ENCODE results near the gene PLXNB1.
"Not testable (repeated sequence)": the region's sequence is repeated elsewhere in the genome, so short reads cannot be mapped to it uniquely, and the experiment has no call there.

The PLXNB1 gene

DNA sequence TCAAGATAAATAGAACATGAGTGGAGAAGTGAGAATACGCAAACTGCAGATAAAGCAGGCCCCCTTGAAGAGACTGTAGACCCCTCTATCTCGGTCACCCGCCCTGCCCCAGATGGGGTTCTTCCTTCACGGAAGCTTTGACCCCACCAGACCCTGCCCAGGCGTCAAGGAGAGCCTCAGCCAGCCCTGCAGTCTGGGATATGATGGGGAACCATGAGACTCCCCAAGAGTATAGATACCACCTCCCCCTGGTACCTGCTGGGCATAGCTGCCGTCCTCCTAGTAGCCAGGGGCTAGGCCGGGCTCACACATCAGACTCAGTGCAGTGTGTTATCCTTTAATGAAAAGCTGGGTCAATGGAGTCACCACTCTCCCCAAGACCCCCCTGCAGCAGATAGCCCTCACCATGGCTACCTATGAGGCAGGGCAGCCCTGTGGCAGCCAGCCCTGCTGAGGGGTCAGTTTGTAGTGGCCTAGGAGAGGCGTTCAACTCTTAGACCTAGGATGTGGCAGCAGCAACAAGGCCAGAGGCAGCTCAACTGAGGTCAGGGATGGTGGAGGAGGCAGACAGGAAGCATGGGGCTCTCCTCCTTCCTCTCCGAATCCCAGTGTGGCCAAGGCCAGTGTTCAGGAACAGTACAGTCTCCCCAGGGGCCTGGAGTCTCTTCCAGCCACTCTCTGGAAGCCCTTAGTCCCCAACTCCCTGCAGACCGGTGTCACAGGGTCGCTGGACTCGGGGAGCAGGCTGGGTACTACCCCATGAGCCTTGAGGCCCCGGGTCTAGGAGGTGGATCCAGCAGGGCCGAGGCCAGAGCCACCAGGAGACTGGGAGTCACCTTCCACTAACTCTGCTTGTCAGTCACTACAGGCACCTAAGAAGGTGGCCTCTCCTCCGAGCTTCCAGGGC lies 26.1 kb downstream of the PLXNB1 start:
- DNase-seq: no peak

DNA sequence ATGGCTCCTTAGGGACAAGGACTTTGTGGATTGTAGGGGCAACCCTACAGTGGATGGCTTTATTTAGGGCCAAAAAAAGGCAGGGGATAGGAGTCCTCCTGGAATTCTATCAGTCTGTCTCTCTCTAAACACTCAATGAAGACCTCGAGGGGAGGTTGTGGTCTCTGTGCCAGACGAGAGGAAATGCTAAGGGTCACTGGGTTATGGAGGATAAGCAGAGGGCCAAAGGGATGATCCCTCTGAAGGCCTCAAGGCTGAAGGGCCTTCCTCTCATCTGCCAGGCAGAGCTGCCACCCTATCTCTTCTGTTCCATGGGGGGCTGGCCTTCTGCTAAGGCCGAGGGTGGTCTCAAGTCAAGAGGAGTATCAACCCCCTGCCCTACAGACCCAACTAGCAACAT lies 27.0 kb downstream of the PLXNB1 start:
- DNase-seq: no peak

DNA sequence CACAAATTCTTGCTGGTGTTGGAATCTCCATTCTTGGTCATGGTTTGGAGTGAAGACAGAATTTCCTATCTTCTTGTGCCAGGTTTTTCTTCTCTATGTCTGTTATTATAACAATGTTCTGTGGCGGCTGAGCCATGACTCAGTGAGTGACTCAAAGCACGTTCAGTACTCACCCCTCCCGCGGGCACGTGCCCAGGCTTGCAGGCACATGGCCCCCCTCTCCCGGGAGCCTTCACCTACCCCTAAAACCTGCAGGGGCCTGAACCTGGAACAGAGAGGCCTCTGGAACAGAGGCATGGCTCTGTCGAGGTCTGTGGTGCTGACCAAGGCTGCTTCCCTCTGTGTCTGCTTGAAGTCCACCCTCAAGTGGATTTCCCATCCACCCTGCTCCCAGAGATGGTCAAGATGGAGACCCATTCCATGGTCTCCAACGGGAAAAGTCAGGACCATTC lies 27.6 kb downstream of the PLXNB1 start:
- DNase-seq: no peak

DNA sequence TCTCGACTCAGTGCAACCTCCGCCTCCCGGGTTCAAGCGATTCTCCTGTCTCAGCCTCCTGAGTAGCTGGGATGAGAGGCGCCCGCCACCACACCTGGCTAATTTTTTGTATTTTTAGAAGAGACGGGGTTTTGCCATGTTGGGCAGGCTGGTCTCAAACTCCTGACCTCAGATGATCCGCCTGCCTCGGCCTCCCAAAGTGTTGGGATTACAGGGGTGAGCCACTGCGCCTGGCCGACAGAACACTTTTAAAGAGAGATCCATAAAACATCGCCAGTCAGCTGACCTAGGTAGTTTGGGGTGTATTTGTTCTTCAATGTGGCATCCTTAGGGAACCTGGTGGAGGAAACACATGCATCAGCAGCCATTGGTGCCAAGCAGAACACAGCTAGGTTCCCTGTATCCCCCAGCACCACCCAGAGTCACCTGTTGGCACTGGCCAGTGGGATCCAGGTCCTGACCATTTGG lies 28.4 kb downstream of the PLXNB1 start:
- DNase-seq: not testable (repeated sequence)

DNA sequence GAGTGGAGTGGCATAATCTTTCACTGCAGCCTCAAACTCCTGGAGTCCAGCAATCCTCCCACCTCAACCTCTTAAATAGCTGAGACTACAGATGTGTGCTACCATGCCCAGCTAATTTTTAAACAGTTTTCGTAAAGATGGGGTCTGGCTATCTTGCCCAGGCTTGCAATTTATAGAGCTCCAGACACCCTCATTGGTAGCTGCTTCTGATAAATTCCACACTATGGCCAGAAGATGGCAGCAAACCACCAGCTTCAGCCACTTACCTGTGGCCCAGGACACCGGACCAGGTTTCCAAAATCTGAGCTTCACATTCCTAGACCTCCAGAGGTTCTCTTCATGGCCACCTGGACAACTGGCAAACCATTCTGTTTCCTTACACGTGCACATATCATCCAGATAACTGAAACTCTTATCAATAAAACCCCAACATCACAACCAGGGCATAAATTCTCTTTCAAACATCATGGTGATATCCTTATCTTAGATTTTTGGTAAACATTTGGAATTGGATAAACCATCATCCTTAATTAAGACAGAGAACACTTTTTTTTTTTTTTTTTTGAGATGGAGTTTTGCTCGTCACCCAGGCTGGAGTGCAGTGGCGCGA lies 29.0 kb downstream of the PLXNB1 start:
- DNase-seq: peak; percentile 8 to 38

DNA sequence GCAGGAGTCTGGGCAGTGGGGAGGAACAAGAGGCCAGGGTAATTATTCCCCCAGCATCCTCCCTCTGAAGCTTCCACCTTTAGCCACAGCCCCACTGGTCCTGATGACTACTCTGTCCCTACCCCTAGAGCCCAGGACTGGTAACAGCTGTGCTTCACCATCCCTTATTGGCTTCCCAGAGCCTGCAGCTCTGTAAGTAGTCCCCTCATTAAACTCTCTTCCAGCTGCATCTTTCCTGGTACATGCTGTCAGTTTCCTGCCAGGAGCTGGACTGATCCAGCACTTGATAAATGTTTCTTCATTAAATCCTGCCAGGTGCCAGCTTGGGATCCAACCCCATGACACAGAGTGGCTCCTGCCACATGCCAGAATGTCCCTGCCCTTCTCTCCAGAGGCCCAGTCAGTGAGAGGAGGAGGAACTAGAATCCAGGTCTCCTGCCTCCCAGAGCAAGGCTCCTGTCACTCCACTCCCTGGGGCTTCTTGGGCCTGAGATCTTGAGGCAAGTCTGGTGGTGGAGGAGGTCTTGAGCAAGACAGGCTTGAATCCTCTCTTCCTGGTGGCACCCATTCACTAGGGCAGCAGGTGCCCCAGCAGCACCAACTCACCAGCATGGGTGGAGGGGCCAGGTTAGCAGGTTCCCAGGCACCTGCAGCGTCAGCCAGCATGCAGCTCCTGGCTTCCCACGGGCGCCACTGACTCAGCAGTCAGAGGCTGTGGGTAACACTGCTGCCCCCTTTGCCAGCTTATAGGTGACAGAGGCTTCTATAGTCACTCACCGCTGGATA lies 30.3 kb downstream of the PLXNB1 start:
- no peak for DNase-seq

DNA sequence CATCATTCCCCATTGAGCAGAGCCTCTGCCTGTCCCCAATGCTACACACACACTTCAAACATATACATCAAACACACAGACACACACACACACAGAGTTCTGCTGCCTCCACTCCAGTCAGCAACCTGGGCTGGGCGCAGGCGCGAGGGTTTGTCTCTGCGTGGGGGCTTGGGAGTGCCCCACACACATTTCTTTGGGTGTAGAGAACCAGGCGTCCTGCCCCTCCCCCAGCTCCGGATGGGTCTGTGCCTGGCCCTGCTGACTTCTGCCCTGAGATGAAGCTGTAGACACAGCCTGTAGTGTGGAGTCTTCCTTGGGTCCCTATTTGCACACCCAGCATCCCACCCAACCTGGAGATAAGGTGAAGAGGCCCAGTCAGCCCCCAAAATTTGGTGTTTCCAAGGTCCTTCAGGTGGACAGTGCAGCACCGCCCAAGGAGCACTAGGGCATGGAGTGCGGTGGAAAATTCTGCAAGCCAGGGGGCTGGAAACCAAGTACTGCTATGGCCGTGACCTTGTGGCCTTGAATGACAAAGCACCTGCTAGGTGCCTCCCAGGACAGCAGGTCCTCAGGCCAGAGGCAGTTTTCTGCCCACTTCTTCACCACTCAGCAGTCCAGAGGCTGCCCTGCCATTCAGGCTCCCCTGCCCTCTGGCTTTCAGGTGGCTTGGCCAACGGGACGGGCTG lies 31.0 kb downstream of the PLXNB1 start:
- no peak for DNase-seq

DNA sequence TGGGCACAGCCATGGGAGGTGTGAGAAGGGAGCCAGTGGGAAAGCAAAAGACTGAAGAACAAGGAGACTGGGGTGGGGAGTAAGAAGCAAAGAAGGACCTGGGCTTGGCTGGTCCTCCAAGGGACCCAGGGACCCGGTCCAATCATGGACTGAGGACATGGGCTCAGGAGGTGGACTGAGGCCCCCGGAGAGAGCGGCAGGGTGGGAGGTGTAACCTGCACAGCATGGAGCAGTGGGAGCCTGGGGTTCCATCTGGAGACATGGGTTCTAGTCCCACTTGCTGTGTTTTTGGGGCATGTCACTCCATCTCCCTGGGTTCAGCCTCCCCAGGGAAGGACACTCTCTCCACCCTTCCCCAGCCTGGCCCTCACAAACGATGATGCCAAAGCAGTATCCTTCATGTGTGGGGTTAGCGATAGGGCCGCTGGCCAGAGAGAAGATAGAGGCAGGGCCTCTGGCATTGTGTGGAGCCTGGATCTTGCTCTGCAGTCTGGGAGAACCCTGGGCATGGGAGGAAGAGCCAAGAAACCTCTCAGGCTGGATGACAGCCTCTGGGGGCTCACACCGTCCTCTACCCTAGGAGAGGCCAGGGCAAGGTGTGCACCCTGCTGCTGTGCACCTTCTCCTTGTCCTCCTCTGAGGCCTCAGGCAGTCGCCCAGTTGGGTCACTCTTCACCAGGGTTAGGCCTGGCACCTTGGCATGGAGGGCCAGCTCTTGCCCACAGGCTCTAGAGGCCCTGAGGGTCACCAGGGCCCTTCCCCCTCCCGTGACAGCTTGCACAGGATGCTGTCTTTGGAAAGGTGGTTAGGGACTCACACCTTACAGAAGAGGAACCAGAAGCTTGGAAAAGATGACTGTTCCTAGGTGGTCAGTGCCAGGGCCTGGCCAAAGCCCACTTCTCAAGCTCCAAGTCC lies 31.9 kb downstream of the PLXNB1 start:
- DNase-seq: no peak

DNA sequence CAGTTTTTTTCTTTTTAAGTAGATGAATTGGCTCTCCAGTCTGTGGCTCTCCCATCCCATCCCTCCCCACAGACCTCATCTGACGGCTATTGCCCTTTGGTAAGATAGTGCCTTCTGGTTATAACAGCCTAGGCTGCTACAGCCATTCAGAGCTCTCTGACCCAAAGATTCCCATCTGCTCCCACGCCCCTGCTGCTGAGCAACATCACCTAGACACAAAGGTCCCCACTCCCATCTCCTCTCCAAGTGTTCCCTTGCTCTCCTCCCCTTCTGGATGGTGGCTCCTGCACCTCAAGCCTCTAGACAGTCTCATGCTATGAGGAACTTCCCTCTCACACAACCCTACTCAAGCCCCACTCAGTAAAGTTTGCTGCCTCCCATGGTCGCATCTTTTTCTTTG lies 34.2 kb downstream of the PLXNB1 start:
- DNase-seq: no peak

DNA sequence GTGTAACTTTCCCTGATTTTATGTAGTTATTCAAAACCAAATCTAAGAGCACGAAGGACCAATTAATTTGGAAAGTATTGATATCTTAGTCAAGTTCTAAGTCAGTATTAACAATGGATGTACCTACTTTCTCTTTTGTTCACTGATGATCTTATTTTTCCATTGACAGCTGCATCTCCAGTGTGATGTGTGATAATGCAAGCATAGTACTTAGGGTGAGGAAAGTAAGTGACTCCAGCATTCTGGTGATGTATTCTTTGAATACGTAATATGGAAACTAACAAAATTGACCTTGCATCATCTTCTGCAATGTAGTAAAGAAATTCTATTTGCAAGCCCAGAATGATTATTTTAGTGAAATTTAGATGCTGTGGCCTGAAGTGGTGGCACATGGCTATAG lies 35.5 kb downstream of the PLXNB1 start:
- no peak for DNase-seq

DNA sequence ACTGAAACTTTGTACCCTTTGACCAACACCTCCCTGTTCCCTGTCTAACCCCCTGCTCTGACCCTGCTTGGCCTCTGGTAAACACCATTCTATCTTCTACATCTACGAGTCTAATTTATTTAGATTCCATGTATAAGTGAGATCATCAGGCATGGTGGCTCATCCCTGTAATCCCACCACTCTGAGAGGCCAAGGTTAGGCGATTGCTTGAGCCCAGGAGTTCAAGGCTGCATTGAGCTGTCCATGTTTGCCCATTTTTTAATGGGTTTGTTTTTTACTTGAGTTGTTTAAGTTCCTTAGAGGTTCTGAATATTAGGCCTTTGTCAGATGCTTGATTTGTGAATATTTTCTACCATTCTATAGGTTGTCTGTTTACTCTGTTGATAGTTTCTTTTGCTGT lies 40.9 kb downstream of the PLXNB1 start:
- DNase-seq: no peak

DNA sequence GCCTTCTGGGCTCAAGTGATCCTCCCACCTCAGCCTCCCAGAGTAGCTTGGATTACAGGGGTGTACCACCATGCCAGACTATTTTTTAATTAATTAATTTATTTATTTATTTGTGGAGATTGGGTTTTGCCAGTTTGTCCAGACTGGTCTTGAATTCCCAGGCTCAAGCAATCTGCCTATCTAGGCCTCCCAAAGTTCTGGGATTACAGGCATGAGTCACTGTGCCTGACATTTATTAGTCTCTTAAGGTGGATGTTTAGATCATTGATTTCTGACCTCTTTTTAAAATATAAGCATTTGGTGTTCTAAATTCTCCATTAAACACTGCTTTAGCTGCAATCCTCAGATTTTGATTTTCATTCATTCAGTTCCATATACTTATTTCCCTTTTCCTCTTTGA lies 42.3 kb downstream of the PLXNB1 start:
- DNase-seq: no peak

DNA sequence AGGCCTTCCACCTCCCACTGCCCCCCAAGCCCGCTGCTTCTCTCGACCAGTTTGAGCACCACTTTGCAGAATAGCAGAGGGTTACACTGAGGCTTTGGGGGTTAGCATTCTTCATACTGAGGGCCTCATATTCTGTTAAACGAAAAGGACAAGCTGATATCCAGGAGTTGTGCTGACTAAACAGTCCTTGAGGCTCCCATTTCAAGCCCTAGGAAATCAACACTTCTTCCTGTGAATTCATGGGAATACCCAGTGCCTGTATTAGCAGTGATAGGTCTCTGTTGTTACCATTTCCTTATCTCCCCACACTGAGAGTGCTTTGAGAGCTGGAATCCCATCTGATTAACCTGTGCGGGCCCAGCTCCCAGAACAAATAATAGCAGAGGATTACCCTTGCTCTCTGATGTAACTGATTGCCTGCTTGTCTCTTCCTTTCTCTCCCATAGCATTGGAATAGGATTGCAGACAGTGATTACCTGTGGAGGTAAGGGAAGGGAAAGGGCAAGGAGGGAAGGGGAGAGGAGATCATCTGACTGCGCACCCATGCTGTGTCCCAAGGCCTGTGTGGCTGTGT lies 56.9 kb downstream of the PLXNB1 start:
- DNase-seq: no peak

DNA sequence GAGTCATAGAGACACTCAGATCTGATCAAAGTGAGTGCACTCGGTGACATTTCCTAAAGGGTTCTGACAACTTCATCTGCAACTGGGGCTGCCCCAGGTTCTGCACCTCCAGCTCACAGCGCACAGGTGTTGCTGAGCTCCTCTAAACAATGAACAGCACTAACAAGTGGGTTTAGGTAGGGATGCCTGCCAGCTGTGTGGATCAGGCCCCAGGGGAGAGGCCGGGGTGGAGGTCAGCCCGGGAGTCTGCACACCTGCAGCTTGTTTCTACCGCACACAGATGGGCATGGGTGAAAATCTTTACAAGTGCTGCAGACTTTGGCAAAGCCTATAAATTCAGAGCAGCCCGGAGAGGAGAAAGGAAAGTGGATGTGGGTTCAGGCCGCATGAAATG lies 57.5 kb downstream of the PLXNB1 start:
- DNase-seq: no peak

DNA sequence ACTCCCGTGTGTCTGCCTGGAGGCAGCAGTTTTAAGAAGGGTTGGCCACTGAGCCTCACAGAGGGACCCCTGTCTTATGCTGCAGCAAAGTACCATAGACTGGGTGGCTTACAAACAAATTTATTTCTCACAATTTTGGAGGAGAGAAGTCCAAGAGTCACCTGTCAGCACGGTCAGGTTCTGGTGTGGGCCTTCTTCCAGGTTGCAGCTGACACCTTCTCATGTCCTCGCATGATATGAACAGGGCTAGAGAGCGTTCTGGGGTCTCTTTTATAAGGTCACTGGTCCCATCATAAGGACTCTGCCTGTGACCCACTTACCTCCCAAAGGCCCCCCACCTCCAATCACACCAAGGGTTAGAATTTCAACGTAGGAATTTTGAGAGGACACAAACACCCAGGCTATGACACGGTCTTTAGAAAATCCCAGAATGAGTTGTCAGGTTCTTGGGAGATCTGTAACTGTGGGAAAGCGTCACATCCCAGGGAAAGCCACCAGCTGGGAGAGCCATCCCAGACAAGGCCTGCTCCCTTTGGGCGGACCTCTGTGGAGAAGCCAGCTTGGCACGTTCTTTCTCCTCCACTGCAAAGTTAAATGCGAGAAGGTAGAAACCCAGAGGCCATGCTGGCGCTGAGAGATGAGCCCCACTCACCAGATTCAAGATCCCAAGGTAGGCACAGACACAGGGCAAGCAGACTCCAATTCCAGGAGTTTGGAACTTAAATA lies 58.1 kb downstream of the PLXNB1 start, which contains the start of gene FBXW12:
TSS of gene FBXW12 (plus strand) at position 569 of the 726 bp plus-strand sequence. CDS start 549 bp downstream, outside the sequence.
- no peak for DNase-seq

DNA sequence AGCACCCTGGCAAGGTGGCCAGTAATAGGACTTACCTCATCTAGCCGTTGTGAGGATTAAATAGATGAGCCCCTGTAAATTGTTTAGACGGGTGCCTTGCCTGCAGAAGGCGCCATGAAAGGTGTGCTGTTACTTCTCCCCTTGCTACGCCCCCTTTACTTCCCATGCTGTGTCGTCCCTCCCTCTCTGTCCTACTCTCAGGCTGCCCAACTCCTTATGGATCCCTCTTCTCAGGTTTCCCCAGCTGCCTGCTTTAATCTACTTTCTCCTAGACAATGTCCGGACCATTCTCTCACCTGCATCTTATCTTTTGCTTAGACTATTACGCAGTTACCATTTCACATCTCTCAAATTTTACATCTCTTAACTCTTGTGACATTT lies 59.6 kb downstream of the PLXNB1 start:
- DNase-seq: no peak

DNA sequence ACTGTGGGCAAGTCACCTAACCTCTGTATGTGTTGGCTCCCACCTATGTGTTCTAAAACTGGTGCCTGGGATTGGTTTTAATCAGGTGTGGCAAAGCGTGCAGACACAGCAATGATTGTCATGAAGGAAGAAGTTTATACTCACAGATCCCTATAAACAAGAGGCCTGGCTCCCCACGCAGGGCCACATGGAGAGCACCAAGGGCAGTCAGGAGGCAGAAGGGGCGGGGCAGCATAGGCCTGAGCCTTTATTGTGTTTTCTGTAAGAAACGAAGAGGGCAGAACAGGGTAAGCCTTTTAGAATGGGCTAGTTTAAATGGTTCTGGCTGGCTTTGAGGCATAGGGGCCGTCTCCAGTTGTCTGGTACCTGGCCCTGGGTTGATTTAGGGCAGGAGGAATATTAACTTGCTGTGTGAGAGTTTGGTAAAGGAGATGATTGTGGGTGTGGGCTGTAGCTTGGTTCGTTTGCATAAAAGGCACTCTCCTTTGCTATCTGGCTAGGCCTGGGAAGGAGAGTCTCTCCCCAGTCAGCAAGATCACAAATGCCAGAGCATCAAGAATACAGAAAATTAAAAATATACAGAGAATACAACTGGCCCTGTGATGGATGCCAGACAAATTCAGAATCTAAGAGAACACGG lies 60.1 kb downstream of the PLXNB1 start:
- no peak for DNase-seq

DNA sequence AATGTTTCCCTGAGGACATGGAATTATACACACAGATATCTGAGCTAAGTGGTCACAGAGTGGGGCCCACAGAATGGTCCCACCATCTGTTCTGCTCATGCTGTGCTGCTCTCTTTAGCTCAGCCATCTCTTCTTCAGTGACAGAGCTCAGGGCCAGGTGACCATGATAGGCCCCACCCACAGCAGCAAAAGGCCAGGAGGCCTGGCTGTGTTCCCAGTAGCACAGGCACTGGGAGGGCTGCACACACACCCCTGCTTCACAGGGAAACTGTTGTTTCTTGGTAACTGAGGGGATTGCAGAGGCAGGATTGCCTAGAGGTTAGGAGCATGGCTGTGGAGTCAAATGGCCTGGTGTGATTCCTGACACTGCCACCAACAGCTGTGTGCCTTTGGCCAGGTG lies 62.7 kb downstream of the PLXNB1 start:
- no peak for DNase-seq

DNA sequence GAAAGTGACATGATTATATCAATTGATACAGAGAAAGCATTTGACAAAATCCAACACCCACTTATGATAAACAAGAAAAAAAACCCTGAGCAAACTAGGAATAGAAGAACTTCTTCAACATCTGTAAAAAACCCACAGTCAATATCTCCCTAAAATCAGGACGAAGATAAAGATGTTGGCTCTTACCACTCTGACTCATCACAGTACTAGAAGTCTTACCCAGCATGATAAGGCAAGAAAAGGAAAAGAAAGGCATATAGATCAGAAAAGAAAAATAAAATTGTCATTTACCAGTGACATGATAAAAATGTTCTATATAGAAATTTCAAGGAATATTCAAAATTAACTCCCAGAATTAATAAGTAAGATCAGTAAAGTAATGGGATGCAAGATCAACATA lies 65.0 kb downstream of the PLXNB1 start:
- no peak for DNase-seq

DNA sequence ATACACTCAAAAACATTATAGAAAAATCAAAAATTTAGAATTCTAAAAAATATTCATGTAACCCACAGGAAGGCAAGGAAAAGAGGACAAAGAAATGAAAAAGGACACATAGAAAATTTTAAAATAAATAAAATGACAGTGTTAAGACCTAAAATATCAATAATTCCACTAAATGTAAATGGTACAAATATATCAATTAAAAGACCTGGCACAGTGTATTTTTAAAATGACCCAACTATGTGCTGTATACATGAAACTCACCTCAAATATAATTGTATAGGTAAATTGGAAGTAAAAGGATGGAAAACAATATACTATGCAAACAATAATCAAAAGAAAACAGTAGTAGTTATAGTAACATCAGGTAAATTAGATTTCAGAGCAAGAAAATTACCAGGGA lies 68.0 kb downstream of the PLXNB1 start:
- DNase-seq: no peak

Measured in bone marrow (tissue), 2 donors.